HG02870 (cell line): ENCODE measurements around the gene SP140L.
"Not testable (repeated sequence)": the region's sequence is repeated elsewhere in the genome, so short reads cannot be mapped to it uniquely, and the experiment has no call there.

Experiments
- ATAC-seq: cut with Tn5 transposase; IDR thresholded peaks from one replicate; pipeline ENCODE4 v1.9.1; 2021; ENCODE audit warnings: mild to moderate bottlenecking, moderate library complexity; ENCODE audit not compliant: unreplicated experiment

SP140L gene

DNA sequence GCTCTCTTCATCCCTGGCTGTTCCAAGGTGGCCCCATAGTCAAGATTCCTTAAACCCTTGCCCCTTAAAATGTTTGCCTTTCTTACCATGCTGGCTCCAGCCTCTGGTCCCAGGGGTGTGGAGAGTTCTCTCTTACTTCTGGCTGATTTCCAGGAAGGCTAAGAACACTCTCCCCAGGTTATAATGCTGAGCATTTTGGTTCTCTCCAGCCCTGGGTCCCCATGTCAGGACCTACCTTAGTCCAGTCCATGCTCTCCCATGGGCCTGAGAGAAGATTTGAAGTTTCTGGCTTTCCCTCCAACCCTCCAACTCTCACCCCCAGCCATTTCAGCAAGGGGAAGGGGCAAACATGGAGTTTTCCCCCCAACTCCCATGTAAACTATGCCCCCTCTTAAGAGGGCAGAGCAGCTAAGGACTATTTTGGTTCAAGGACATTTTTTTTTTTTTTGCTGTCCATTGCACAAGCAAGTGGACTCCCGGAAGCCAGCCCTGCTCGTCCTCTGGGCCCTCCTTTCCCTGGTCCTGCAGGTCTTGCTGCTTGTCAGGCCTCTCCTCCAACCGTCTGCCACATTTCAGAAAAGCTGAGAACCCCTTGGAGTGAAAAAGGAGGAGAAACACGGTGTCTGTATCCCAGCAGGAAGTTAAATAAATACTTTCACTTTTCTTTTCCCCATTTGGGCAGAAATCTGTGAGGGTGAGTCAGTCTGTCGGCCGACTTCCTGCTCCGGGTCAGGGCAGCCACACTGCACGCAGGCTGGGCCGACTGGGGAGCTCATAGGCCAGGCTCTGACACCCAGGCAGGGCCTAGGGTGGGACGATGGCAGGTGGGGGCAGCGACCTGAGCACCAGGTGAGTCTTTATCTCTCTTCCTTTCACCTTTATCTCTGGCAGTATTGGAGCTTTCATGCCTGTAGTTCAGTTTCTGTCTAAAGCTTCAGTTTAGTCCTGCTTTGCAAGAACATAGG, at the start of gene SP140L:
TSS of gene SP140L (plus strand) at position 741 of the 965 bp plus-strand sequence. CDS start at position 818, 77 bp downstream.
- peak; percentile 85 for ATAC-seq

DNA sequence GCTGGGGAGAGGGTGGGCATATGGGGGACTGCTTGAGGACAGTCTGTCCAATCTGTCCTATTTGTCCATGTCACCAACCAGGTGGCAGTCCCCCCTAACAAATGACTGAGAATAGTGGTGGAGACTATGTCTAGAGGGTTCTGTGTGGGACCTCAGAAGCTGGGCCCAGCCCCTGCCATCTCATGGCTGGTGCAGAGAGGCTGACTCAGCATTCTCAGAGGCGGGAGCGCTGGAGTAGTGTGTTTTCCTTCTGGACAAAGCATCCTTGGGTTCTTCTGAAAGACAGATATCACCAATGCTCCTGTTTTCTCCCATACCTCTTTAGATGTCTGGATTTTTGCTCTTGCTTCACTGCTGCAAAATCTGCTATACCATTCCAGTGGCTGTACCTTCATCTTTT, 44.1 kb upstream of the SP140L start:
- no peak for ATAC-seq

DNA sequence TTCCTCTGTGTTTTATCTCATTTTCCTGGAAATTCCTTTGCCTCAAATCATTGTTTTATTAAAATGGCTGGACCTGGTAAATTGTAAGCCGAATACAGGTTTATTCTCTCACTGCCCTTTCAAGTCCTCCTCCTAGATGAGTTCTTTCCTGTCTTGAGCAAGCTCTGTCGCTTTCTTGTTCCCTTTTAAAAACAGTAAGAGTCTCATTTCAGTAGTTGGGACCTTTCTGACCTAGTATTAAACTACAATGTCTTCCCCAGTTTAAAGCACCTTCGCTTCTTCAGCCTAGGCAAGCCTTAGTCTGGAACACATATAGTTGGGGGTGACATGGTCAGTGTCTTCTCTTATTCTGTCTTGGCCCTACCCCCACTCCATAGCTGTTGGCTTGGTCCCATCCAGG, 40.9 kb upstream of the SP140L start:
- ATAC-seq, result no peak

DNA sequence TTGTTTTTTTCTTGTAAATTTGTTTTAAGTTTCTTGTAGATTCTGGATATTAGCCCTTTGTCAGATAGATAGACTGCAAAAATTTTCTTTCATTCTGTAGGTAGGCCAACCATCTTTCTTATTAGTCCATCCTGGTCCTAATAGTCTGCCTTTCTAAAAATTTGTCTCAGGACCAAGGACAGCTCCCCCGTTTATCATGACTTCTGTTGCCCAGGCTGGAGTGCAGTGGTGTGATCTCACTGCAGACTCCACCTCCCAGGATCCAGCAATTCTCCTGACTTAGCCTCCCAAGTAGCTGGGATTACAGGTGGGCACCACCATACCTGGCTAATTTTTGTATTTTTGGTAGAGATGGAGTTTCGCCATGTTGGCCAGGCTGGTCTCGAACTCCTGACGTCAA, 37.7 kb upstream of the SP140L start:
- not testable (repeated sequence) for ATAC-seq

DNA sequence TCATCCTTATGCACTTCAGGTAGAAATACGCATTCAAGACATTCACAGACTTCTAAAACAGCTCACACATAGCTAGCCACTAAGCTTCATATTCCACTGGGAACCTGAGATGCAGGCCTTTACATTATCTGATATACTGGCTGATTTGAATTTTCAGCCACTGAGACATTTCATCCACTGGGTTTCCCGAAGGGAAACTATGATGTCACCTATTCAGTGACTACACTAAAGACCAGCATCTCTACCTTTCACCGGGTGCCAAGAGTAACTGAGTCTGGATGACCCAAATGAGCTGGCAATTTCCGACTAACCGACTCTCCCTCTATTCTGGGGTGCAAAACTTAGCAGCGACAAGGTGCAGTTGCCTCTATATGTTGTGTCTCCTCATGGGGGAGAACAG, 31.8 kb upstream of the SP140L start:
- ATAC-seq, result no peak

DNA sequence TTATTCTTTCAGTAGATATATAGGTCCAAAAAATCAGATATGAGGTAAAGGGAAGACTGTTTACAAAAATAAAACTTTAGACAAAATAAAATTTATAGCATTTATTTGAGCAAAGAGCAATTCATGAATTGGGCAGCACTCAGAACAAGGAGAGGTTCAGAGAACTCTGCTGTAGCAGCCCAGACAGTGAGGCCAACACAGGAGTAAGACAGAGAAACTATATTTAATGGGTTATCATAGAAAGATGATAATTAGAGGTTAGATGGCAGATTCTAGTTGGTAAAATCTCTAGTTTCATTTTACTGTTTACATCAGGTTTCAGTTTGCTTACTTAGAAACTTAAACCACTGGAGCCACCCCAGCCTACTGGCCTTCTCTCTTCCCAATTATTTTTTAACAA, 30.1 kb upstream of the SP140L start:
- no peak for ATAC-seq

DNA sequence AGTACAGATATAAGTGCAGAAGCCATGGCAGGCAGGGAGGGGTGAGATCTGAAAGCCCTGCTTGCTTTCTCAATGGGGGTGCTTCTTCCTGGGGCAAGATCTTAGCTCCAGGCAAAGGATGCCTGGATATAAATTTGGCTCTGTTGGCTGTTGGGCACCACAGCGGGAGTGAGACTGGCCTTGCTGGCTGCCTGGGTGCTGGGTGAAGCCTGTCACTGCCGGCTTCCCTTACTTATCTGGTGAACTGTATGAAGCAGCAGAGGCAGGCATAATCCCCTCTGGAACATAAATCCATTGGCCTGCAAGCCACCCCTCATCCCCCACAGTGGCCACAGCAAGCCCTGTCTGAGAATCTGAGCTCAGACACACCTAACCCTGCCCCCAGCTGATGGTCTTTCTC, 27.4 kb upstream of the SP140L start:
- no peak for ATAC-seq

DNA sequence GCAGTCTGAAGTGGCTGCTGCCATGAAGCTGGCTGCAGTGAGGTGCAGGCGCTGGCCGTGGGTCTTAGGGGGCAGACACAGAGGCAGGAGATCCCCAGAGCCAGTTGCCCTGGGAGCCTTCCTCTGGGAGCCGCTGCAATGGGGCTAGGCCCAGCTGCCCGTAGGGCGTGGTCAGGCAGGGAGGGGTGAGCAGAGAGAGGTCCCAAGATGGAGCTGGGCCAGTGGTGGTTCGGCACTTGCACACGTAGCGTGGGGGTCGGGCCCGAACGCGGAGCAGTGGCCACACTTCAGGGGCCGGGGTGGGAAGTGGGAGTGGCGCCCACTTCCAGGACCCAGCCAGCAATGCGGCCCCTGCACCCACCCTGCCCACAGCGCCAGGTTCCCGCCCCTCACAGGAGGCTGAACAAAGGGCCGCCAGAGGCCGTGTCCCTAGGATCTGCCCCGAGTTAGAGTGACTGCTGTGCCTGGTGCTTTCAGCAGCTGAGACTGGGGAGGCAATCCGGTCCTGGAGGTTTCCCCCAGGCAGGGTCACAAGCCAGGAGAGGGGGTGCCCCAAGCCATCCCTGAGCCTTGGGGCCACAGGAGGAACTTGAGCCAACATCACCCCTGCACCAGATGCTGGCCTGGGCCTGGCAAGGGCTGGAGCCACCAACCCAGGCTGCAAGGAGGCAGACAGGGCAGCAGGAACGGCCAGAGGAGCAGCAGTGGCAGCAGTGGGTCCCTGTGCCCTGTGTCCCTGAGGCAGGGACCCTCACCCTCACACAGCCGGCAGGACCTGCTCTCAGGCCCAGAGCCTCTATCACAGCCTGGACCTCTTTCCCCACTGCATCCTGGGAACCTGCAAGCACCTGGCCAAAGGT, 21.3 kb upstream of the SP140L start:
- no peak for ATAC-seq

DNA sequence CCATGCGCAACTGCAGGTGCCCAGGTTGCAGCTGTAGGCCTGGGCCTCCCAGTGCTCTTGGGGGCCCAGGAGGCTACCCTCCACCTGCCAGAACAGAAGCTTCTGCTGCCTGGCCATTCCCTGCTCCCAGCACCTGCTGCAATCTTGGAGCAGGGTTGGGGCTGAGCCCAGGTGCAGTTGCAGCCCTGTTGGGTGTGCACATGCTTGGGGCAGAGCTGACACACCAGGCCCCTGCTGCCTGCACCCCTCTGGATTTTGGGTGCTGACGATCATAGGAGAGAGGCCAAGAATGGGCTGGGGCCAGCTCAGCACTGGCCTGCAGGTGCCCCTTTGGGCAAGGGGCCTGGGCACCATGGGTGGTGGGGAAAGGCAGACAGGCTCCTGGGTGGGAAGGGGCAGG, 20.5 kb upstream of the SP140L start:
- no peak for ATAC-seq

DNA sequence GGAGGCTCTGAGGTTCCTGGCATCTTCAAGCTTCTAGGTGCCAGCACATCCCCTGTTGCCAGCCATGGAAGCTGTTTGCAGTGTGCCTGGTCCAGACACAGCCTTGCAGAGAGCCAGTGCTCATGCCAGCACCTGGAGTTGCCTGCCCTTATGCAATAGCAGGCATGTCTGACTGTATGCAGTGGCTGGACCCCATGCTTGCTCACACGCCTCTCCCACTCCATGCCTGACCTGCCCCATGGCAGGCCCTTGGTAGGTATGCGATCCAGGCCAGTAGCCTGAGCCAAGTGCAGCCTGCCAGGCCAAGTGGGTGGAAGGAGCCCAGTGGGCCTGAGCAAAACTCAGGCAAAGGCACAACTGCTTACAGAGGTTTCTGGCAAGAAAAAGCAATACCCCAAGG, 19.5 kb upstream of the SP140L start:
- ATAC-seq, result no peak

DNA sequence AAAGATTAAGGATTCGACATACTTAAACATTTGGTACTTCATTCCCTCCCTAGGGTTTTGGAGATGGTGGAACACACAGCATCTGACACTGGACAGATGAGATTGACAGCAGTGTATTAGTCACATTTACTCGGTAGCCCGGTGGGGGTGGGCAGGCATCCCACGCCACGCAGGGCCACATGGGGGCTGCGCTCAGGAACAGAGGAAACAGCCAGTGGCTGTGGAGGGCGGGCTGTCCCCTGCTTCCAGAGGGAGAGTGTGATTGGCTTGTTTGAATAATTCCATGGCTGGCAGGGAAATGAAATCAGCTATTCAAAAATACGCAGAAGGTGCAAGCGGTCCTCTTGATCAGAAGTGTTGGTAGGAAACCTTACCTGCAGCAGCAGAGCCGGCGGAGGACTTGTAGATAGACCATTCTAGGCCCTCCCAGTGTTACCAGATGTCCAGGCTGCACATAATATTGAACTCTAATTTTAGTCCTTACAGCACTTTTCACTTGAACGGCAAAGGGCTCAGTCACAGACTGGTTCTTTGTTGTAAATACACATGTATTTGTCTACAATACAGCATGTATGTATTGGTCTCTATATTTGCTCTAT, 18.5 kb upstream of the SP140L start:
- no peak for ATAC-seq

DNA sequence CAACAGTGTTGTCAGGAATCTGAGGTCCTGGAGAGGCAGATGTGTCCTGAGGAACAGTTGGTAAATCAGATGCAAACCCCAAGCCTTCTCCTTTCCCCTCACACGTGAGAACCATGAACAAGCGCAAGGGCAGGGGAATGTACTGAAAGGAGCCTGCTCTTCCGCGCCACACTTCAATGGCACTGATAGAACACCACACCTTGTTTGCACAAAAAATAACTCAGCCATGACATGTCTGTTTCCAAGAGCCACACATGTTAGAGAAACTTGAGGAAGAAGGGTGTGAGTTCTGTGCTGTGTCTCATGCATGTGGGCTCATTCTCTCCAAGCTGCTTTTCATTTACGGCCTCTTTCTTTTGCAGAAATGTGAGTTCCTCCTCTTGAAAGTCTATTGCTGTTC, 16.2 kb upstream of the SP140L start:
- ATAC-seq, result not testable (repeated sequence)

DNA sequence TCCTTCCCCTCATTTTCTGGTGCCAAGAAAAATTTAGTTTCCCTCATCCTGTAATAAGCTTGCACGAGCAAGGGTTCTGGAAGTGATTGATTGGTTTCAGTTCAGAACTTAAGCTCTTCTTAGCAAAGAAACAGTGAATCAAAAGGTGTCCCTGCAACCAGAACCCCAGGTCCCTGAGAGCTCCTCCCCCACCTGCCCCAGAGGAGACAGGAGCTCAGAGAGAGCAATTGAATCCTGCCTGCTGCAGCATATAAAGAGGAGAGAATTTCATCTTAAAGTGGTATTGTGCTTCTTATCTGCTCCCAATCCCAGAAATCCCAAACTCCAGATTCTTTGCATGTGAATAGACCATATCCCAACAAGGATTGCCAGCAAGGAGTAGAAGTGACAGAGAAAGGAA, 15.4 kb upstream of the SP140L start:
- ATAC-seq, result not testable (repeated sequence)

DNA sequence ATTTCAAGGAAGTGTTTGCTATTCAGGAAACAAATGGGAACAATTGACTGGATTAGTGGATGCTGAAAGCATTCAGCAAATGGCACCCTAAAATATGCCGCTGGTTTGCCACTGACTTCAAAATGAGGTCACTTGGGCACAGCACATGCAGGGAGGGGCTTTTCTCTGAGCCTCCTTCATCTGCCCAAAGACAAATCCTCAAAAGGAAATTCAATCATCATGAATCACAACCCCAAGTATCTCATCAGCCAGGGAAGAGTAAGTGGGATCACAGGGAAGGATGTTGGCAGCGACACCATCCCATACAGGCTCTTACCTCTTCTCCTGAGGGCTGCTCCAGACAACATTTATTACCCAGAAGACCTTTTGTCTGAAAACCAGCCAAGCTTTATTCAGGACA, 14.4 kb upstream of the SP140L start:
- ATAC-seq, result no peak

DNA sequence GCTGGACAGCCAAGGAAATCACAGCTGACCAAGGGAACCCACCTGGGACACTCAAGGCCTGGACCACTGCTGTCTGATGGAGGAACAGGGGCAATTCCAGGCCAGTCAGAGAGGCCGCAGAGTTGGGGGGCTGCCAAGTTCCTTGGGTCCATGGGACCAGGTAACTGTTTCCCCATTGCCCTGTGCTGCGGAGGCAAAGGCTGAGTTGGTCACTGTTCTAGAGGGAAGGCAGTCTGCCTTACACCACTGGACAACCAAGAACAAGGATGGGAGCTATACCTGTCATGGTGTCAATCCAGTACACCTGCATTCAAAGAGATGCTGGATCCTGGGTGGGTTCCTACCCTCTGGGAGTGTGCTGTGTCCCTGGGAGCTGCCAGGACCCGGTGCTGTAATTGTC, 9.6 kb upstream of the SP140L start:
- no peak for ATAC-seq

DNA sequence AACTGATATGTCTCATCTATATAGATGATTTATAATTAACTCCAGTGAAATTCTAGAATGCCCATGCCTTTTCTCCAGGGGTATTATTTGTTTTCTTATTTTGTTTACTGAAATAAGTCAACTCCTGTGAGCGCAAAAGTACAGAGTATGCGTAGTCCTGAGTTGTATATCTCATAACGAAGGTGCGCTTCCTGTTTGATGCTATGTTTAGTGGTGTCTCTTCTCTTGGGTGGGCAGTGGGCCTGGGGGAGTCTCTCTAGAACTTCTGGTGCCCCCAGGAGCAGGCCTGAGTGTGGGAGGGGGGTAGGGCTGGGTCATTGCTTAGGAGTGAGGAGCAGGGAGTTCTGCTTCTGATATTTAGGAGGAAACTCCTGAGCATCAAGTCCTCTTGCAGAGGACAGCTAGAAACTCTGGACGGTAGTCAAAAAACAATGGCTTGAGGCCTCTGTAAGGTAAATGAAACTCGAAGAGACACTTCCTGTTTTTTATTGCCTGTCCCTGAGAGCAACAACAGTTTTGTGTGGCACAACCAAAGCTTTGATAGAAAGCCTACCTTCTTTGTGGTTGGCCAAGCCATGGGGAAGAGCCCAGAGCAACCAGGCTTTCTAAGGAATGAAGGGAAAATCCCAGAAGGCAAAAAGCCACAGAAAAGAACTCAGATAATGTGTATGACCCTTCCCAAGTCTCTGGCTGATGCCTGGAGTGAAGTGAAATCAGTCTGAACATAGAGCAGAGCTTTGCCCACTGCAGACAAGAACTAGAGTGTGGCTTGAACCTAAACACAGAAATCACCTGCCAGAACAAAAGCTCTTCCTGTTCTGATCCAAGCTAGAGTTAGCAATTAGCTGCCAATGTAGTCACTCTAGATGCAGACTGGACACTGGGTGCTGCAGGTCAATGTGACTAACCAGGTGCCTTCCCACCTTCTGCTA, 8.5 kb upstream of the SP140L start:
- no peak for ATAC-seq

DNA sequence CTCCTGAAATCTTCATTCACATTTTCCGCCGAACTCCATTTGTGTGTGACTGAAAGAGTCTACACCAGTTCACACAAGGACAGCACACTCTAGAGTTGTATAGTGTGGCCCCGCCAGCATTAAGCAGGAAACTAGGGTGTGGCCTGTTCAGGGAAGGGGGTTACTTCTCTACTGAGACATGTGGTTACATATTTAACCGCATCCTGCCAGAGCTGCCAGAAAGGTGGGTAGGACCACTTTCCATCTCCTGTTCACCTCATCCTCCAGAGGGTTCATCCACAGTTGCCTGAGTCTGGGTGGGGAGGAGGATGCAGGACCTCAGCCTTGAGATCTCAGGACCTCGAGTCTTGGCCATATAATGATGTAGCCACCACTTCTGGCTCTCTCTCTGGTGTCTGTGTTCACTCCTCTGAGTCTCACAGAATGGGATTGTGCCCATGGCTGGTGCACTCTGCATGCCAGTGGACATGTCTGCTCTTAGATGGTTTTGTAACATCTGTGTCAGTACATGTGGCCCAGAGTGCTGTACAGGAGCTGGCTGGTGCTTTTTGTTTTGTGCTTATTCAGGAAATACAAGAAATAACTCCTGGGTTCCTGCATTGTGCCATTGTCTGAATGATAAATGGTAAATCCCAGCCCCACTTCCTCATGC, 7.7 kb upstream of the SP140L start:
- ATAC-seq, result peak; percentile 75

DNA sequence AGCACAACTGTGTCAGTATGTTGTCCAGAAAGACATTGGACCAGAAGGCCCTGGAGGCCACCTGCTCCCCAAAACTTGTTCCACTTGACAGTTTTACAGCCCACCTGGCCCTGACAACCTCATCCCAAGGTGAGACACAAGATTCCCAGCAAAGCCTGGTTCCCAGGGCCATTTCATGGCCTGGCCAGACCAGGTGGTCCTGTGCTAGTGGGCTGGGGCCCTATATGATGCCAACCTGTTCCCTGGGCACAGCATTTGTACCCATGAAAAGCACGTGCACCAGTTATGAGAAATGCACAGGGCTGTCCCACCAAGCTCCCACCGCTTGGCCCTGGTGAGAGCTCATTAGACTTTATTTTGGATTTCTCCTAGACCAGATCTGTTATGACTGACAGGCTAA, 6.0 kb upstream of the SP140L start:
- no peak for ATAC-seq

DNA sequence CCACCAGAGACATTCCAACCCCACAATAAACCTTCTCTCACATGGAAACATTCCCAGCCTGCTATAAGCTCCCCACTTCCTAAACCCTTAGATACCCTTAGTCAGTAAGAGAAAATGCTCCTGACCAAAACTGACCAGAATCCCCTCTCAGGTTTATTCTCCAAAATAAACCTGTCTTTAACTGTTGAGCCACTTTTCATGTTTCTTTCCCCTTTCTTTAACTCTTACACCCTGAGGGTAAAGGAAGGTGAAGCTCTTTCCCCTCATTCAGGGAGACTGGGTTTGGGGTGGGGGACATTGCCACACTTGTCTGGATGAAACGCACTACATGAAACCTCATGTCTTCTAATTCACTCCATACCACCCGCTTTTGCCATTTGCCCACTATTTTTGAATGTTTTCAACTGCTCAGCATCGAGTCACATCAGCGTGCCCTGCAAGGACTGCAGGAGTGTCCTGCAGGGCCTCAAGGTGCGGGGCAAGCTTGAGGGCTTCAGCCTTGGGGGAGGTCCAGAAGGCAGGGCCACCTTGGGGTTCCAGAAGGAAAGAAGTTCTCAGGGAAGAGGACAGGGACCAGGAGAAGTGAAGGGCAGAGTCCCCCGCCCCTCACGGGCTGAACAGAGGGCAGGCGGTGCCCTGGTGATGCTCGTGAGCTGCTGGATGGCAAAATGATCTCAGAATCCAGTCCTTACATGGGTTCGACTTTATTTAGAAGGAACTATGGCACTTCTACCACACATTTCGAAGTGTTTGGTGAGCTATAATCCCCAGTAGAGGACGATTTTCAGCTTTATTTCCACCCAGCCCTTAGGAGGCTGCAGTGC, 4.2 kb upstream of the SP140L start:
- ATAC-seq, result no peak
